GM21423 (cell line): Measurements from ENCODE around the gene RPN2.

ENCODE experiments used
- ATAC-seq: cut with Tn5 transposase; IDR thresholded peaks from one replicate; pipeline ENCODE4 v1.9.1; 2021; ENCODE audit warnings: mild to moderate bottlenecking, moderate library complexity; ENCODE audit not compliant: unreplicated experiment

The RPN2 gene

DNA sequence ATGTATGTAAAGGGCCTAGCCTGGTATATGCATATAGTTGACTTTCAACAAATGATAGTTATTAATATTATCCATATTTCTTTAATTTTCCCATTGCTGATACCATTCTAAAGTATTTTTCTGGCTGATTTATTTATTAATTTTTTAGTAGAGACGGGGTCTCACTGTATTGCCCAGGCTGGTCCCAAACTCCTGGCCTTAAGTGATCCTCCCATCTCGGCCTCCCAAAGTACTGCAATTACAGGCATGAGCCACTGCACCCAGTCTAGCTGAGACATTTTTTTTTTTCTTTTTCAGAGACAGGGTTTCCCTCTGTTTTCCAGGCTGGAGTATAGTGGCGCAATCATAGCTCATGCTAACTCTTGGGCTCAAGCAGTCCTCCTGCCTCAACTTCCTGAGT is 30.1 kb downstream of the RPN2 start:
- no peak for ATAC-seq

DNA sequence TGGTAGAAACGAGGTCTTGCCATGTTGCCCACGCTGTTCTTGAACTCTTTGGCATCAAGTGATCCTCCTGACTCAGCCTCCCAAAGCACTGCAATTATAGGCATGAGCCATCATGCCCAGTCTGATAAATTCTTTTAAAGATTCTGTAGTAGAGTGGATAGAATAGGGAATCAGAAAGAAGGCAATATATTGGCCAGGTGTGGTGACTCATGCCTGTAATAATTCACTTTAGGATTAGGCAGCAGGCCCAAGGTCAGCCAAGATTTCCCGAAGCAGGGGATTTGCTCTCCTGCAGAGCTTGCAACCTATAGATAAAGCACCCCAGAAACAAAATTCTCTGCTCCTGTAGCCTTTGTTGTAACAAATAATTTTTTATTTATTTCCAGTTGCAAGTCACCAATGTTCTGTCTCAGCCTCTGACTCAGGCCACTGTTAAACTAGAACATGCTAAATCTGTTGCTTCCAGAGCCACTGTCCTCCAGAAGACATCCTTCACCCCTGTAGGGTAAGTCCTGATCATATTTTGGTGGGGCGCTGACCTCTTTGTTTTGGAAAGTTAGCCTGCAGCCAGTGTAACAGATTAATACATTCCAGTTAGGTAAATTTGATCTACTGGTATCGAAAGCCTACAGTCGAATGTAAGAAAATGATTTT is 30.7 kb downstream of the RPN2 start:
- no peak for ATAC-seq

DNA sequence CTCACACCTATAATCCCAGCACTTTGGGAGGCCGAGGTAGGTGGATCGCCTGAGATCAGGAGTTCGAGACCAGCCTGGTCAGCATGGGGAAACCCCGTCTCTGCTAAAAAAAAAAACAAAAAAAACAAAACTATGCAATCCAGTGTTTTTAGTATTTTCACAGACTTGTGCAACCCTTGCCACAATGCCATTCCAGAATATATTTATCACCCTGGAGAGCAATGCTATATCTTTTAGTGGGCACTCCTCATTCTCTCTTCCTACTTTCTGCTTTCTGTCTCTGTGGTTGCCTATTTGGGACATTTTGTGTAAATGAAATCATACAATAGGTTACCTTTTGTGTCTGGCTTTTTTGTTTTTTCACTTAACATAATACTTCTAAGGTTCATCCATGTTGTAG is 39.3 kb downstream of the RPN2 start:
- ATAC-seq = no peak

DNA sequence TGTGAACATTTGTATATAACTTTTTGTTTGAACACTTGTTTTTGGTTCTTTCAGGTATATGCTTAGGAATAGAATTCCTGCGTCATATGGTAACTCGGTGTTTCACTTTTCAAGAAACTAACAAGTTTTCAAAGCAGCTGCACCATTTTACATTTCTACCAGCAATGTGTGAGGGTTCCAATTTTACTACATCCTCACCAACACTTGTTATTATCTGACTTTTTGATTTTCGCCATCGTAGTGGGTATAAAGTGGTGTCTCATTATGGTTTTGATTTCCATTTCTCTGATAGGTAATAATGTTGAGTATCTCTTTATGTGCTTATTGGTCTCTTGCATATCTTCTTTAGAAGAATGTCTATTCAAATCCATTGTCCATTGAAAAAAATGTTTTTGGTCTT is 39.8 kb downstream of the RPN2 start:
- ATAC-seq = no peak

DNA sequence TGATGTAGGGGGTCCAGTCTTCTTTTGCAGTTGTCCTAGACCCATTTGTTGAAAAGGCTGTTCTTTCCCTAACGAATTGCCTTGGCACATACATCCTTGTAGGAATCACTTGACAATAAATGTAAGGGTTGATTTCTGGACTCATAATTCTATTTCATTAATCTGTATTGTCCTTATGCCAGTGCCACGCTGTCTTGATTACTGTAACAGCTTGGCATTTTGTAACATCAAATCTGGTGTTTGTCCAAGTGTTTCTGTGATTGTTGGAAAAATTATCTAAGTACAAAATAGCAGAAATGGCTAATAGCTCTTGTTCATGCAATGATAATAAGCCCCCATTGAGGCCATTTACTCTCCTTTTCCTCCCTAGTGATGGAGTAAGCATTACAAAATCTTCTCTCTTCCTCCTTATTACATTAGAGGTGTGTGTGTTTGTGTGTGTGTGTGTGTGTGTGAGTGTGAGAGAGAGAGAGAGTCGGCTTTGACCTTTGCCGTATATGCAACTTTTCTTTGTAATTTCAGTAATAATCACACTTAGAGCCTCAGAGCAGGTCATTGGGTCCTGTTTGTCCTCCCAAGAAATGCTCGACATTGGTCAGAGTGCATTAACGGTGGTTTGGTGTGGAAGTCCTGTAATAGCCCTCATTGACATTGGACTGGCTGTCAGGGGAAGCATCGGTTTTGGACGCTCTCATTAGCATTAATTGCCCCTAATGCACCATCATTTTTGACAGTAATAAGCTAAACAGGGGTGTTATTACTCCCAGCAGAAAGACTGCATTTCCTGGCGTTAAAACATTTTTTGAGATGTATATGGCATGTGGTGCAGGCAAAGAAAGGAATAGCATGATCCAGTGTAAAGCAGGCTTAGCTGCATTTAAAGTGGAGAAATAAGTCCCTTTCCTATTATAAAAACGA is 40.9 kb downstream of the RPN2 start:
- ATAC-seq = no peak

DNA sequence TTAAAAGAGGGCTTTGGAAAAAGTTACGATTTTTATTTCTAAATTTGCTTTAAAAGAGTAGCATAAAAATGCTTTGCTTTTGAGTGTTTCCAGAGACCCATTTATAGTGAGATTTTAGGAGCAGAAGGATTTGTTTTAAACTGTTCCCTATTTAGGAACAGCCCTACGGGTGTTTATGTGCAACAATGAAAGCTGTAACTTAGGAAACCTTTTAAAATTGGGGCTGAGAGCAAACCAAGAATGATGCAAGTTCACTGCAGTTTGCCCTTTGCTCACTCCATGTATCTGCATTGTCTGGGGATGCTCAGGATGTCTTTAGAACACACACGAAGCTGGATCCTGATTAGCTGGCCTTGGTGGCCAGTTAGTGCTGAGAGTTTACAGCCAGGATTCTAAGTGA is 41.6 kb downstream of the RPN2 start:
- no peak for ATAC-seq

DNA sequence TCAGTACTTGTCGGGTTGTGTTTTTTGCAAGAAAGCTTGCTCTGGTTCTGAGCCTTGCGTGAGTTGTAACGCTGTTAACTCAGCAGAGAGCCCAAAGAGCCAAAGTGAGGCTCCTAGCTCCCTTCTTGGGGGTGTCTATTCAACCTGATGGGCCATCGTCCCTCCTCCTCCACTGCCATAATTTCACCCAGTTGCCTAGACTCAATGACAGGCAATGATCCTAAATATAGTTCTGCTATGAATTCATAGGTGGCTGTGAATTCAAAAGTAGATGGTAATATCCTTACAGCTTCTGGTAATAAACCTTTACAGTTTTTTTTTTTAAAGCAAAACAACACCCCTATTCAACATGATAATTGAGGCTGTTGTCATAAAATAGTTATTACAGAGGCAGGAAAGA is 43.0 kb downstream of the RPN2 start:
- ATAC-seq = no peak

DNA sequence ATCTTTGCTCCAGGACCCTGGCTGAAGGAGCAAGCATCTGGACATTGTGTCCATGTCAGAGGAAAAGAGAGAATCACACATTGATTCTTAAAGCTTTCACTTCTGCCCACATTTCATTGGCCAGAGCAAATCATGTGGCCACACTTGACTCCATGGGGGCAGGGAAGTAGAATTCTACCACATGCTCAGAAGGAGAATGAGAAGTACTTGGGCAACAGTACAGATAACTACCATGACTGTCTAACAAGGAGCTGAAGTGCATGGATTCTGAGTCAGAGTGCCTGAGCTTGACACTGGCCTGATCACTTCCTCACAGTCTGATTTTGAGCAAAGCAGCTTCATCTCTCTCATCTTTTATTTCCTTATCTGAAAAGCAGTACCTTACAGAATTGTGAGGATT is 43.9 kb downstream of the RPN2 start:
- no peak for ATAC-seq

DNA sequence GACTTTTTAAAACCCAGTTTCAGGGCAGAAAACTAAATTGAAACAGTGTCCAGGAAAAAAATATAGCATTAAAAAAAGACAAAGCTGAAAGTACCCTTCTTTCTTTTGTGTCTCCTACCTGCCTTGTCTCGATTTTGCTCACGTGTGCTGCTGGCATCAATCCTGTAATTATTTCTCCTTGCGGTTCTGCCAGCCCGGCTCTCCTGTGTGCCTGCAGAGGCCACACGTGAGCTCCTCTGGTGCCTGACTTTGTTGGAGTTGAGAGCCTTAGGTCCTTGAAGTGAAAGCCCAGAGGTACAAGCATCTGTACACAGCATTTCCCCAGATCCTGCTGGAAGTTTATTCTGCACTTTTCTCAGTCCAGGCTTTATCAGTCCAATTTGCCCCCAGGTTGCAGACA is 46.0 kb downstream of the RPN2 start:
- ATAC-seq = no peak

DNA sequence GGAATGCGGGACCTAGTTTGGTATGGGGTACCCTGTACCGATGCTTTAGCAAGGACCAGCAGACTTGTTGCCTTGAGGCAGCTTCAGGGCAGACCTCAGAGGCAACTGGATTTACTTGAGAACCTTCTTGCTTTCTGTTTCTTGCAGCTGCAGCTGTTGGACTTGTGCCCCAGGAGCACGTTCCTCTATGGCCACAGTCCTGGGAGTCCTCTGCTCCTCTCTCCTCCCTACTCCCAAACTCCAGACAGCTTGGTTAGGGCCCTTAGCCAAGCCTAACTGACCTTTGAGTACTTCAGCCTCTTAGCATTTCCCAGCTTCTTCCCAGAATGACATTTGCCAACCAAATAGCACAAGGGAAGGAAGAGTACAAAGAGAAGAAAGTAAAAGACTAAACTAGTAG is 47.8 kb downstream of the RPN2 start:
- ATAC-seq = no peak

DNA sequence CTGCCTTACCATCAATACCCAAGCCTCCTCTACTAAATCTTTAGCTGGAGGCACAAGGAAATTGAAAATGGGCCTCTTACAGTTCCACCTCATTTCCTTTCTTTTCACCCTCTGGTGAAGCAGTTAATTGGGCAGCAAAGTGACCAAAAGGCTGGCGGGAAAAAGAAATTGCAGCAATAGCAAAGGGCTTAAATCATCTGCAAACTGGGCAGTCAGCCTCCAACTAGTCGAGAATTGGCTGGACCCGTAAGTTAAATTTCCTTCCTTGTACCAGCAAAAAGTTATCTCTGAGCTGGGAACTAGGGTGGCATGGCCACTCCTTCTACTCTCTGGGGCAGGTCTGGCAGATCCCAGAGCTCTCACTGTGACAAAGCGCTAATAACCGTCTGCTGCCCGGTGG is 49.0 kb downstream of the RPN2 start:
- ATAC-seq = no peak

DNA sequence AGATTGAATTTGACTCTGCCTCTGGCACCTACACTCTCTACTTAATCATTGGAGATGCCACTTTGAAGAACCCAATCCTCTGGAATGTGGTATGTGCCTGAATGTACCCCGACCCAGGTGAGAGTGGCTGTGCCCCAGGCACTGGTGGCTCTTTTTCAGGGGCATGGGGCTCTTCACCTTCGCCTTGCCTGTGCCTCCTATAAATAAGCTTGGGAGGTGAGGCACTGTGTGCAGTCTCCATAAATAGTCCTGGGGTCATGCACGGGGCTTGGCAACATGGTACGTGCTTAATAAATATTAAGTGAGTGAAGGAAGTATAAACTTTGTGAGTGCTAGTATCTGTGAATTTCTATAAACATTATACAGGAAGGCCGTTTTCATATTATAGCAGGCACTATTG is 49.5 kb downstream of the RPN2 start:
- no peak for ATAC-seq

DNA sequence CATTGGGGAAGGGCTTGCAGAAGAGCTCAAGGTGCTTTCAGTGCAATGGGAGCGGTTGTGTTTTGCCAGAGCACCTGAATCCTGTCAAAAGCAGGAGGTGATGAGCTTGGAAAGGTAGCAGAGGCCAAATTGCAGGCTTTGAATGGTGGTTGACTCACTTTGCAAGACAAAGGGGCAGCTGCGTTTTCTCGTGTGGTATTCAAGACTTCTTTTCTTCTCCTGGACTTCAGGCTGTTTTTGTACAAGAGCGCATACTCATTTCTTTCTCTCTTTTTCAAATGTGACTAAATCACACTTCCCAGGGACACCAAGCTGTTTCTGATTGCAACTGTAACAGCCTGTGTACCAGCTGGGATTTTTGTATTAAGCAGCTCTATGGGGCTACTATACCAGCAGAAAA is 50.2 kb downstream of the RPN2 start:
- ATAC-seq = no peak

DNA sequence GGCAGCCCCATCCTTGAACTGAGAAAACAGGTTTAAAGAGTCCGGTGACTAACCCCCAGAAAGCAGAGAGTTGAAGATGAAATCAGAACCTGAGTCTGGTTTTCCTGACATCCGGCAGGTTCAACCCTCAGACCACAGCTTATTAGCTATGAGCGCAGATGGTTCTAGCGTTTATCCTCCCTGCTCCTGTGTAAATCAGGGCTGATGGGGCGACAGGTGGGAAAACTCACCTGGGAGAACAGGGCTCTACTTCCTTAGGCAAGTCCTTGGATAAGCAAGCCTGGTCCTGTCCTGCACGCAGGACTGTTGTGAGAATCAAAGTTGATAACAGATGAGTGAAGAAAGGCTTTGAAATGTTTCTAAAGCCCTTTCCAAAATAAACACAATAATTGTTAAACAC is 51.1 kb downstream of the RPN2 start:
- ATAC-seq = no peak

DNA sequence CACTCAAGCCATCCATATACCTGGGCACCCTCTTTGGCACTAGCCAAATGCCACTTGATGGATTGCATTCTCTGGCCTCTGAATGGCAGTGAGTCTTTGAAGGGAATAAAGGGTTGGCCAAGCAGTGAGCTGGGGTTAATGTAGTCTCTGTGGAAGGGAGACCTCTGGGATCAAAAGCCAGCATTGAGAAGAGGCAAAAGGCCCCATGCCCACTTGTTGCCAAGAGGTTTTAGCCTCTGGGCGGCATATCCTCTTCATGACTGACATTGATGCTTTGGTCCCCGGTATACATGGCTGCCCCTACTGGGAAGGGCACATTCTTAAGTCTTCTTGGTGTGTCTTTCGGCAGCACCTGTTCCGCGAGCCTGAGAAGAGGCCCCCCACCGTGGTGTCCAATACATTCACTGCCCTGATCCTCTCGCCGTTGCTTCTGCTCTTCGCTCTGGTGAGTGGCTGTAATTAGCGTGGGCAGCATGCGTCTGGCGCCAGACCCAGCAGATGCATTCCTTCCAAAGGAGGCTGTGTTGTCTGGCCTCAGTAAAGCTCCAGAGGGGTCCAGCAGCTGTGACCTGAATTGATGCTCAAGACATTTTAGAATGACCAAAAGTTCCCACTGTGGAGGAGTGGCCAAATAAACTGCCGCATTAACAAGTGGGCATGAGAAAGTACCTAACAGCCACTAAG is 53.0 kb downstream of the RPN2 start:
- no peak for ATAC-seq

DNA sequence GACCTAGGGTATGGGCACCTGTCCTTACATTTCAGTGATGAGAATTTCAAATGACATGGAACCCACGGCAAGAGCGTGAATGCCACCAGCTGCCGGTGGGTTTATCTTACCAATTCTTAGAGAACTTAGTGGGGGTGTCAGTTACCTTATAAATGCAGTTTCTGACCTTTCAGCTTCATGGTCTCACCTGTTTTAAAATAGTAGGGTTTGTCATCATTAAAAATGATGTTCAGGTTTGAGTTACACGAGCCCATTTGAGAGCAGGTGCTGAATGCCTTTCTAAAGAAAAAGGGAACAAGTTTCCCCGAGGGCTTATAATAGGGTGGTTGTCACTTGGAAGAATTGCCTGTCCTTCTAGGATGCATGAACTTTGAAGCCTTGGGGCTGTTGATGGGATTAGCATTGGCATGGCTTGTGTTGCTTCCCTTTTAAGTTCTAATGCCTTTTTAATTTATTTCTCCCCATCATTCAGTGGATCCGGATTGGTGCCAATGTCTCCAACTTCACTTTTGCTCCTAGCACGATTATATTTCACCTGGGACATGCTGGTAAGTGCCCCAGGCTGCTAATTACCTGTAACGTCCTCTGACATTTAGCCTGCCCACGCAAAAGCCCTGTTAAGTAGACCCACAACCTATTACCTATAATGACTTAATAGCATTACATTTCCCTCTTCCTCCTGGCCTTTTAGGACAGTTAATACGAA is 54.6 kb downstream of the RPN2 start:
- no peak for ATAC-seq

DNA sequence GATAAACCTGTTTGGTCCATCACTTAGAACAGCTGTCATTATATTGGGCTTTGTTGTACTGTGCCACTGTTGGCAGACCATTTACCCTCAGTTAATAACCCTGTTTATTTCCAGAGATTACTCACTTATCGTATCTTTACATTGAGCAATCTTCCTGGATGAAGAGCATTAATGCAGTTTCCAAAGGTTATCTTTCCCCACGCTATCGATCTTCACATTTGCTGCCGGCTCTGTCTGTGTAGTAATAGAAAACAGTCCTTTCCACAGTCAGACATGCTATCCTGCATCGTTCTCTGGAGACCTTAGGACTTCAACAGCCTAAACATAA is 55.1 kb downstream of the RPN2 start:
- no peak for ATAC-seq

DNA sequence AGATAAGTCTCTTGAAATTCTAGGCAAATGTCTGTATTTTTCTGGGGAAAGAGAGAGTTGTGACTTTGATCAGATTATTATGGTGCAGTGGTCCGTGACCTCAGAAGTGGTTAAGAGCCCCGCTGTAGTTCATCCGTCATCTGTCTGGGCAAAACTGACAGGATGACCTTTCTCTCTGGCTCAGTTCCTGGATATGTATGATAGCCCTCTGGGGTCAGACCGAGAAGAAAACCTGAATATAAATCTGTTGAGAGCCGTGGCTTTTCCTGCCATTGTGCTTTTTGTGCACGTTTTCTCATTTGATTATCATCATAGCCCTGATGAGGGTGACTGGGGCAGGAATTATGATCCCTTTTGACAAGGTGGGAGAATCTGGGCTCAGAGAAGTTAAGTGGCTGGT is 55.9 kb downstream of the RPN2 start:
- ATAC-seq = no peak

DNA sequence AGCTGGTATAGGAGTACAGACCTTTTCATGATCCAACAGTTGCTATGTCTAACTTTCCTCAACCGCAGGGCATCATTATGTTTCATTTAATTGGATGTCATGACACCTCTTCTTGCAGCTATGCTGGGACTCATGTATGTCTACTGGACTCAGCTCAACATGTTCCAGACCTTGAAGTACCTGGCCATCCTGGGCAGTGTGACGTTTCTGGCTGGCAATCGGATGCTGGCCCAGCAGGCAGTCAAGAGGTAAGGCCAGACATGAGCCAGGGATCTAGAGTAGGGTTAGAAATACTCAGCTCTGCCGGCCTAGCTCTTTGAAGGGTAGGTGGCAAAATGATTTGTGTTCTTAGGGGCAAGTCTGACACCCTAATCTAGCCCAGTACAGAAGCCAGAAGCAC is 57.3 kb downstream of the RPN2 start:
- no peak for ATAC-seq

DNA sequence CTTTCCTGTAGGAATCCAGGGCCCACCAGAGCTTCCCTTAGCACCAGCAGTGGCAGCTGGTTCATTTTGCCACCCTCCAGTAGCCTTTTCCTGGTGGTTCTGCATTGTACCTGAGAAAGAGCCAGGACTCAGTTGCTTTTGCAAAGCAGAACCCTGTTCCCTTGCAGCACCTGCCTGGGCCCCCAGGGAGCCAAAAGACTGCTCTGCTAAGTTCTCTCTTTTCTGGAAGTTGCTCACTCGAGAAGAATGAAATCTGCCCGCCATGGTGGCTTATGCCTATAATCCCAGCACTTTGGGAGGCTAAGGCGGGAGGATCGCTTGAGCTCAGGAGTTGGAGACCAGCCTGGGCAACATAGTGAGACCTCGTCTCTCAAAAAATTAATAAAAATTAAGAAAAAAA is 58.5 kb downstream of the RPN2 start:
- no peak for ATAC-seq

DNA sequence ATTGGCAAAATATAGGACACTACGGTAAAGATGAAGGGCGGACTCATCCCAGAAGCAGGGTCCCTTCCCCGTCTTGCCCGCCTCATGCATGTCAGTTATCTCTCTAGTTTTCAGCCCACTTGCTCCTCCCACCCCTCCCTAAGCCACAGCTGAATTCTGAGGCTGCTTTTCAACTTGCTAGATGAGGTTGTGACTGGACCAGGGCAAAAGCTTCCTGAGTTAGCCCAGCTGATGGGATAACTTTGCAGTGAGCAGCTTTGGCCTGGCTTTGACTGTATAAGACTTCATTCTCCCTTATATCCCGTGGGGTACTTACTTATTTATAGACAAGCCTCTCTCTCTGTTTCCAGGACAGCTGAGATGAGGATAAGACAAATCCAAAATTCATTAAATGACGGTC is 59.3 kb downstream of the RPN2 start:
- ATAC-seq = no peak
